ENCODE results near the gene GRIK2. TPM values are rescaled to one million over a fixed set of nuclear protein-coding genes. Genes with fewer than 3 reads are reported as not detected.

GRIK2 gene
- total RNA-seq, 2 experiments from 2014 or later, result 0.14 TPM; not detected in 1

- Mint-ChIP-seq H3K27me3 (no peaks in the 10 kb centered on the region), H3K9me3 (no peaks in the 10 kb centered on the region), H3K36me3 (no peaks in the 10 kb centered on the region), H3K4me1 (no peaks in the 10 kb centered on the region), H3K27ac (no peak overlapping the region), H3K4me3 (no peak overlapping the region)
- no peak for ATAC-seq (ENCODE audit: low read depth)
- POLR2A ChIA-PET, result no interaction called here
- DNase-seq, result no peak
Measured at GRCh38 chr6:101711518-101711917, 318.0 kb downstream of the GRIK2 start.

DNA sequence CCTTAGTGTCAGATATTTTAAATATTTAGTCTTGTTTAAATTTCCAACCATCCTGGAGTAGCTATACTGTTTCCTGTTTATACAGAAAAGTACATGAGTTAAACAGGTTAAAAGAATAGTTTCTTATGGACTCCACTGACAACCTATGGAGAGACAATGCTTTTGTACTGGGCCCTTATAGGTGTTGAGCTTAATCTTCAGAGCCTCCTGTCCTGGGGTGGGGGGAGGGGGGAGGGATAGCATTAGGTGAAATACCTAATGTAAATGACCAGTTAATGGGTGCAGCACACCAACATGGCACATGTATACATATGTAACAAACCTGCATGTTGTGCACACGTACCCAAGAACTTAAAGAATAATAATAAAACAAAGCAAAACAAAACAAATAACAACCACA lies 322.9 kb downstream of the GRIK2 start:
- Mint-ChIP-seq H3K36me3 (no peaks in the 10 kb centered on the region), H3K9me3 (no peaks in the 10 kb centered on the region), H3K4me3 (no peak overlapping the region), H3K27ac (no peak overlapping the region), H3K4me1 (no peaks in the 10 kb centered on the region), H3K27me3 (no peaks in the 10 kb centered on the region)
- DNase-seq, result no peak
- POLR2A ChIA-PET, result no interaction called here
- ATAC-seq (ENCODE audit: low read depth), result no peak

GRCh38 chr6:101716810-101717209 lies 323.3 kb downstream of the GRIK2 start:
- no peak overlapping the region for H3K27ac Mint-ChIP-seq
- ATAC-seq (ENCODE audit: low read depth) (no peak), DNase-seq (no peak)
- H3K9me3 Mint-ChIP-seq, result no peaks in the 10 kb centered on the region
- no peak overlapping the region for H3K4me3 Mint-ChIP-seq
- H3K27me3 Mint-ChIP-seq, result no peaks in the 10 kb centered on the region
- H3K36me3 Mint-ChIP-seq, result no peaks in the 10 kb centered on the region
- POLR2A ChIA-PET, result no interaction called here
- no peaks in the 10 kb centered on the region for H3K4me1 Mint-ChIP-seq

- H3K4me3 Mint-ChIP-seq, result no peak overlapping the region
- no peaks in the 10 kb centered on the region for H3K9me3 Mint-ChIP-seq
- no peaks in the 10 kb centered on the region for H3K36me3 Mint-ChIP-seq
- DNase-seq (no peak), ATAC-seq (ENCODE audit: low read depth) (no peak)
- POLR2A ChIA-PET, result no interaction called here
- no peak overlapping the region for H3K27ac Mint-ChIP-seq
- no peaks in the 10 kb centered on the region for H3K4me1 Mint-ChIP-seq
- no peaks in the 10 kb centered on the region for H3K27me3 Mint-ChIP-seq
Measured at GRCh38 chr6:101719521-101719920, 326.0 kb downstream of the GRIK2 start.

DNA sequence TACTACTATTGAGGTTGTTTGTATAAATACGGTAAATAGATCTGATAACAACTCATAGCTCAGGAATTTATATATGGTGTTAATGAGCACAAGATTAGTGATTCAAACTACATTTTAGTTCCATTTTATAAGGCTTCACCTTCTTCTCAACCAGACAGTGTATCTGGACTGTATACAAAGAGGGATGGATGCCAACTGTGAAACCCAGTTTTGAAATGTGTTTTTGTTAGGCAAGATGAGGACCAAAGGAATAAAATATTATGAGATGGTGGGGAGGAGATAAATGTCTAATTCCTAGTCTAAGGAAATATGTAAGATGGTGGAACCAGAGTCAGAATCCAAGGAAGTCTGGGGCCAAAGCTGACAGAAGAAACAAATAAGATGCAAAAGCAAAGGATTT lies 329.0 kb downstream of the GRIK2 start:
- DNase-seq (no peak), ATAC-seq (ENCODE audit: low read depth) (no peak)
- H3K27me3 Mint-ChIP-seq, result no peaks in the 10 kb centered on the region
- H3K4me1 Mint-ChIP-seq, result no peaks in the 10 kb centered on the region
- H3K4me3 Mint-ChIP-seq, result no peak overlapping the region
- H3K9me3 Mint-ChIP-seq, result no peaks in the 10 kb centered on the region
- no peak overlapping the region for H3K27ac Mint-ChIP-seq
- POLR2A ChIA-PET, result no interaction called here
- no peaks in the 10 kb centered on the region for H3K36me3 Mint-ChIP-seq

- no peak overlapping the region for H3K27ac Mint-ChIP-seq
- no peaks in the 10 kb centered on the region for H3K27me3 Mint-ChIP-seq
- POLR2A ChIA-PET, result no interaction called here
- H3K4me3 Mint-ChIP-seq, result no peak overlapping the region
- no peak for ATAC-seq (ENCODE audit: low read depth)
- H3K9me3 Mint-ChIP-seq, result no peaks in the 10 kb centered on the region
- DNase-seq, result no peak
- H3K4me1 Mint-ChIP-seq, result no peaks in the 10 kb centered on the region
- no peaks in the 10 kb centered on the region for H3K36me3 Mint-ChIP-seq
Measured at GRCh38 chr6:101722991-101723579, 329.6 kb downstream of the GRIK2 start.

DNA sequence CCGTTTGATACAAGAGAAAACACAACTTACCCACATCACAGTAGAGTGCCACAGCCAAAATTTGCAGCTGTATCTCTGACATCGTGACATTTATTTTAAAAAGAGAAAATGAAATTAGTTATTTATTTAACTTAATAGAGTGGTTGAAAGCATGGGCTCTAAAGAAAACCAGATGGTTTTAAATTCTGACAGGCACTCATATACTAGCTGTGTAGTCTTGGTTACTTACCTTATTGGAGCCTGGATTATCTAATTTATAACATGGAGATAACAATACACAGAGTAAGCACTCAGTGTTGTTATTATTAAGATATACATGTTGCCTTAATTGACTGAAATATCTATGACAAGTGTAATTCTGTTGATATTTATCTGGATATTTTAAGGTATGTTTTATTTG lies 334.9 kb downstream of the GRIK2 start:
- H3K27me3 Mint-ChIP-seq, result no peaks in the 10 kb centered on the region
- H3K4me3 Mint-ChIP-seq, result no peak overlapping the region

DNA sequence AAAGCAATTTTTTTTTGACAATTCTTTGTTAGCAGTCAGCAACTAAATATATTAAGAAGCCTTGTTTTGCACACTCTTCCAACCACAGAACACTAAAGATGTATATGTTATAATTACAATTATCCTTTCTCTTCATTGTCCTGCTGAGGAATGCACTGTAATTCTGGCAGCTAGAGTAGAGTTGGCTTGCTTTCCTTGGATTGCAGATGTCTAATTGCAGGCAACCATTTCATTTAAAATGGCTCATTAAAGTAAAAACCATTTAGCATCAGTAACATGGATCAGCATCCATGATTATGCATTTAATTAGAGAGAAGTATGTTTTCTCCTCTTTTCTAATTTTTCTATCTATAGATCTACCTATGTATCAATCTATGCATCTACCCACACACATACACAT lies 335.4 kb downstream of the GRIK2 start:
- Mint-ChIP-seq H3K9me3 (no peaks in the 10 kb centered on the region), H3K4me3 (no peak overlapping the region), H3K36me3 (no peaks in the 10 kb centered on the region), H3K4me1 (peaks cover 3% of the 10 kb centered on the region), H3K27ac (no peak overlapping the region), H3K27me3 (no peaks in the 10 kb centered on the region)
- DNase-seq (no peak), ATAC-seq (ENCODE audit: low read depth) (no peak)
- POLR2A ChIA-PET, result no interaction called here

More for the DNA sequence above, 334.9 kb downstream of the GRIK2 start:
- H3K9me3 Mint-ChIP-seq, result no peaks in the 10 kb centered on the region
- no peak overlapping the region for H3K27ac Mint-ChIP-seq
- H3K4me1 Mint-ChIP-seq, result peaks cover 3% of the 10 kb centered on the region
- DNase-seq (no peak), ATAC-seq (ENCODE audit: low read depth) (no peak)
- H3K36me3 Mint-ChIP-seq, result no peaks in the 10 kb centered on the region
- POLR2A ChIA-PET, result no interaction called here

- POLR2A ChIA-PET, result no interaction called here
- no peak overlapping the region for H3K4me3 Mint-ChIP-seq
- no peak for DNase-seq
Measured at GRCh38 chr6:101730954-101731353, 337.4 kb downstream of the GRIK2 start.

GRCh38 chr6:101733899-101734298 lies 340.4 kb downstream of the GRIK2 start:
- Mint-ChIP-seq H3K4me1 (peaks cover 3% of the 10 kb centered on the region), H3K36me3 (no peaks in the 10 kb centered on the region), H3K9me3 (peaks cover 8% of the 10 kb centered on the region), H3K27me3 (no peaks in the 10 kb centered on the region), H3K4me3 (no peak overlapping the region), H3K27ac (no peak overlapping the region)
- POLR2A ChIA-PET, result no interaction called here
- DNase-seq (no peak), ATAC-seq (ENCODE audit: low read depth) (no peak)

More at GRCh38 chr6:101730954-101731353, 337.4 kb downstream of the GRIK2 start:
- H3K36me3 Mint-ChIP-seq, result no peaks in the 10 kb centered on the region
- no peak overlapping the region for H3K27ac Mint-ChIP-seq
- ATAC-seq (ENCODE audit: low read depth), result no peak
- H3K4me1 Mint-ChIP-seq, result peaks cover 3% of the 10 kb centered on the region
- peaks cover 4% of the 10 kb centered on the region for H3K9me3 Mint-ChIP-seq
- no peaks in the 10 kb centered on the region for H3K27me3 Mint-ChIP-seq

GRCh38 chr6:101738481-101738880 lies 345.0 kb downstream of the GRIK2 start:
- POLR2A ChIA-PET, result no interaction called here
- H3K9me3 Mint-ChIP-seq, result peaks cover 8% of the 10 kb centered on the region
- no peaks in the 10 kb centered on the region for H3K27me3 Mint-ChIP-seq

GRCh38 chr6:101740631-101741030 lies 347.1 kb downstream of the GRIK2 start:
- Mint-ChIP-seq H3K27me3 (no peaks in the 10 kb centered on the region), H3K9me3 (peaks cover 6% of the 10 kb centered on the region), H3K4me1 (no peaks in the 10 kb centered on the region), H3K4me3 (no peak overlapping the region), H3K36me3 (no peaks in the 10 kb centered on the region), H3K27ac (no peak overlapping the region)
- no peak for ATAC-seq (ENCODE audit: low read depth)
- POLR2A ChIA-PET, result no interaction called here
- DNase-seq, result no peak

More at GRCh38 chr6:101738481-101738880, 345.0 kb downstream of the GRIK2 start:
- H3K4me3 Mint-ChIP-seq, result no peak overlapping the region
- H3K36me3 Mint-ChIP-seq, result no peaks in the 10 kb centered on the region
- no peaks in the 10 kb centered on the region for H3K4me1 Mint-ChIP-seq
- DNase-seq (no peak), ATAC-seq (ENCODE audit: low read depth) (no peak)
- H3K27ac Mint-ChIP-seq, result no peak overlapping the region

DNA sequence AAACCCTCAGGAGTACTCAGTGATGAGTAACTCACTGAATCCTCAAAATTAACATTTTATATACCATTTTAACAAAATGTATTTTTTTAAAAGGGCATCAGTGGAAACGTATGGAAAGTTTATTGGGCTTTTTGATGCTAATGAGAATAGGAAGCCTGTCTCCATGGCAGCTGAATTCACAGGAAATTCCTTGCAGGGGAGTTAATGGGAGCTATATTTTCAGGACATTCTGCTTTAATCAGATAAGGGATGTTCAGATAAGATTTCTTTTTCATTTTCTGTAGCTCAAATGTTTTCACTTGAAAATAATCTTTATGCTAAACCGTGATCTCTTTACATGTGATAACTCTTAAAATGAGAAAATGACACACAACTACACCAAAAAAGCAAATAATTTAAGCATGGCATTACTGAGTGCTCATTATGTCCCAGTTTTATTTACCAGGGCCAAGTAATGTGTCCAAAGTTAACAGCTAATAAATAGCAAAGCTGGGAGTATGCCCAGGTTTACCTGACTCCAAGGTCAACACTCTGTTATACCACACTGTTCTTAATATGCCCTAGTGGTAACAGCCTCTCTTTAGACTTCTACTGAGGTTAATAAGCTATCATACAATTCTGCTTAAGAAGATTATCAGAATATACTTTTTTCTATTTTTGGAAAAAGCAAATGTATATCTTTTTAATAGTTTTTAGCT lies 348.1 kb downstream of the GRIK2 start:
- H3K27ac Mint-ChIP-seq, result no peak overlapping the region
- DNase-seq (no peak), ATAC-seq (ENCODE audit: low read depth) (no peak)
- H3K9me3 Mint-ChIP-seq, result peaks cover 6% of the 10 kb centered on the region
- no peak overlapping the region for H3K4me3 Mint-ChIP-seq
- no peaks in the 10 kb centered on the region for H3K27me3 Mint-ChIP-seq
- POLR2A ChIA-PET, result no interaction called here
- no peaks in the 10 kb centered on the region for H3K4me1 Mint-ChIP-seq
- H3K36me3 Mint-ChIP-seq, result no peaks in the 10 kb centered on the region

- H3K27ac Mint-ChIP-seq, result no peak overlapping the region
- POLR2A ChIA-PET, result no interaction called here
- H3K4me3 Mint-ChIP-seq, result no peak overlapping the region
- H3K9me3 Mint-ChIP-seq, result peaks cover 3% of the 10 kb centered on the region
- no peak for ATAC-seq (ENCODE audit: low read depth)
- H3K36me3 Mint-ChIP-seq, result no peaks in the 10 kb centered on the region
- no peaks in the 10 kb centered on the region for H3K4me1 Mint-ChIP-seq
- no peaks in the 10 kb centered on the region for H3K27me3 Mint-ChIP-seq
- DNase-seq, result no peak
Measured at GRCh38 chr6:101747160-101747559, 353.7 kb downstream of the GRIK2 start.
